Hepatocyte (in vitro differentiated cells): ENCODE measurements around the gene NOD2. TPM values are rescaled to one million over a fixed set of nuclear protein-coding genes. Genes with fewer than 3 reads are reported as not detected.

ENCODE experiments used
- DNase-seq: peaks from one replicate; pipeline ENCODE4 v3.0.0-alpha.2; 2016; ENCODE audit warnings: low spot score
- H2AFZ ChIP-seq: fragments of 200-600 bp; sonication (generic); 2 replicates; pipeline ENCODE4 v1.6.0; 2016; ENCODE audit warnings: antibody characterized with exemption, mild to moderate bottlenecking
- H3K27ac ChIP-seq: fragments of 200-600 bp; sonication (generic); 2 replicates; pipeline ENCODE4 v1.5.1; 2016; ENCODE audit warnings: mild to moderate bottlenecking
- H3K27me3 ChIP-seq: fragments of 200-600 bp; sonication (generic); 2 replicates; pipeline ENCODE4 v1.6.1; 2016
- H3K36me3 ChIP-seq: fragments of 200-600 bp; sonication (generic); replicated peaks from 2 replicates; pipeline ENCODE4 v1.5.1; 2016; ENCODE audit warnings: low read depth; ENCODE audit not compliant: insufficient read depth
- H3K4me1 ChIP-seq: fragments of 200-600 bp; sonication (generic); 2 replicates; pipeline ENCODE4 v1.5.1; 2016; ENCODE audit warnings: mild to moderate bottlenecking, moderate library complexity; ENCODE audit not compliant: insufficient read depth
- H3K4me2 ChIP-seq: fragments of 200-600 bp; sonication (generic); 2 replicates; pipeline ENCODE4 v1.6.0; 2016
- H3K4me3 ChIP-seq: fragments of 200-600 bp; sonication (generic); 2 replicates; pipeline ENCODE4 v1.5.1; 2016; ENCODE audit warnings: mild to moderate bottlenecking
- H3K79me2 ChIP-seq: fragments of 200-600 bp; sonication (generic); 2 replicates; pipeline ENCODE4 v1.6.0; 2017; ENCODE audit warnings: mild to moderate bottlenecking
- H3K9me2 ChIP-seq: fragments of 200-600 bp; sonication (generic); replicated peaks from 2 replicates; pipeline ENCODE4 v1.6.0; 2017; ENCODE audit warnings: mild to moderate bottlenecking; ENCODE audit not compliant: insufficient read depth
- H3K9me3 ChIP-seq: fragments of 200-600 bp; sonication (generic); 2 replicates; pipeline ENCODE4 v1.5.1; 2016; ENCODE audit warnings: low read depth, mild to moderate bottlenecking
- H4K20me1 ChIP-seq: fragments of 200-600 bp; sonication (generic); 2 replicates; pipeline ENCODE4 v1.6.0; 2016; ENCODE audit warnings: mild to moderate bottlenecking; ENCODE audit not compliant: insufficient read depth, poor library complexity, severe bottlenecking
- CTCF ChIP-seq: fragments of 200-600 bp; sonication (generic); IDR thresholded peaks from 2 replicates; pipeline ENCODE4 v1.5.1; 2016; ENCODE audit warnings: antibody characterized with exemption, mild to moderate bottlenecking; ENCODE audit not compliant: poor library complexity
- EZH2 ChIP-seq: fragments of 200-600 bp; sonication (generic); IDR thresholded peaks from 2 replicates; pipeline ENCODE4 v1.6.1; 2016; ENCODE audit warnings: antibody characterized with exemption, mild to moderate bottlenecking, borderline replicate concordance
- EZH2phosphoT487 ChIP-seq: fragments of 200-600 bp; sonication (generic); IDR thresholded peaks from one replicate; pipeline ENCODE4 v1.6.1; 2018; ENCODE audit warnings: antibody characterized with exemption, mild to moderate bottlenecking, low read depth, moderate library complexity; ENCODE audit not compliant: unreplicated experiment, severe bottlenecking
- WGBS: methylation state at CpG from one replicate; pipeline ENCODE4 v1.1.6; 2016; ENCODE audit warnings: low lambda C conversion rate; ENCODE audit errors: missing lambda C conversion rate; 5-methylcytosine and 5-hydroxymethylcytosine counted together
- polyA plus RNA-seq: library from polyadenylated mRNA; unstranded; fragments of >200 nt; fragmentation: Nextera tagmentation; extraction: Ambion mirVana; gene quantifications from 2 replicates; pipeline ENCODE4 v1.2.1, GENCODE V29; 2016
- total RNA-seq: library from RNA; depleted of rRNA; stranded (reverse); fragments of >200 nt; gene quantifications from 2 replicates; pipeline ENCODE4 v1.2.3, GENCODE V29; 2014

The NOD2 gene
- total and polyA plus RNA-seq, 2 experiments from 2014 or later: 0.13 TPM; not detected in 1

- H3K79me2 ChIP-seq: no peaks in the 10 kb centered on the region
- H3K4me2 ChIP-seq: peak overlapping the region; percentile 70
- H3K4me1 ChIP-seq: no peaks in the 10 kb centered on the region
- H3K9me2 ChIP-seq: no peaks in the 10 kb centered on the region
- H4K20me1 ChIP-seq: no peaks in the 10 kb centered on the region
- H3K9me3 ChIP-seq: no peaks in the 10 kb centered on the region
- peak; percentile 17 for DNase-seq
- peak overlapping the region; percentile 5 for H3K27ac ChIP-seq
- H3K36me3 ChIP-seq: no peaks in the 10 kb centered on the region
- peak overlapping the region; percentile 22 for H2AFZ ChIP-seq
- H3K4me3 ChIP-seq: peak overlapping the region; percentile 10
- H3K27me3 ChIP-seq: no peaks in the 10 kb centered on the region
- TF ChIP-seq EZH2 (no peak), EZH2phosphoT487 (no peak), CTCF (no peak)
- 18% methylated on average over 21 of the region's 21 CpGs for WGBS
Observed at GRCh38 chr16:50741225-50741780, 47.9 kb downstream of the NOD2 start.

- peak; percentile 100 for DNase-seq
- no peaks in the 10 kb centered on the region for H3K9me2 ChIP-seq
- TF ChIP-seq EZH2phosphoT487: no peak
- no peaks in the 10 kb centered on the region for H3K36me3 ChIP-seq
- H3K9me3 ChIP-seq: no peaks in the 10 kb centered on the region
- no peaks in the 10 kb centered on the region for H3K27me3 ChIP-seq
- under 1% methylated on average over 18 of the region's 93 CpGs for WGBS
- H3K4me2 ChIP-seq: peak within 1 kb of the TSS; percentile 89
- H4K20me1 ChIP-seq: no peaks in the 10 kb centered on the region
- no peaks in the 10 kb centered on the region for H3K4me1 ChIP-seq
- H3K27ac ChIP-seq: peak within 1 kb of the TSS; percentile 55
- peak within 1 kb of the TSS; percentile 72 for H2AFZ ChIP-seq
- peak within 1 kb of the TSS; percentile 68 for H3K4me3 ChIP-seq
- H3K79me2 ChIP-seq: no peaks in the 10 kb centered on the region
Observed at GRCh38 chr16:50741781-50742575, 48.6 kb downstream of the NOD2 start, which contains the start of gene CYLD. Gene CYLD, plus strand, starts transcription at chr16:50742086. Its CDS starts 7,613 bp downstream, at chr16:50749699.

DNA sequence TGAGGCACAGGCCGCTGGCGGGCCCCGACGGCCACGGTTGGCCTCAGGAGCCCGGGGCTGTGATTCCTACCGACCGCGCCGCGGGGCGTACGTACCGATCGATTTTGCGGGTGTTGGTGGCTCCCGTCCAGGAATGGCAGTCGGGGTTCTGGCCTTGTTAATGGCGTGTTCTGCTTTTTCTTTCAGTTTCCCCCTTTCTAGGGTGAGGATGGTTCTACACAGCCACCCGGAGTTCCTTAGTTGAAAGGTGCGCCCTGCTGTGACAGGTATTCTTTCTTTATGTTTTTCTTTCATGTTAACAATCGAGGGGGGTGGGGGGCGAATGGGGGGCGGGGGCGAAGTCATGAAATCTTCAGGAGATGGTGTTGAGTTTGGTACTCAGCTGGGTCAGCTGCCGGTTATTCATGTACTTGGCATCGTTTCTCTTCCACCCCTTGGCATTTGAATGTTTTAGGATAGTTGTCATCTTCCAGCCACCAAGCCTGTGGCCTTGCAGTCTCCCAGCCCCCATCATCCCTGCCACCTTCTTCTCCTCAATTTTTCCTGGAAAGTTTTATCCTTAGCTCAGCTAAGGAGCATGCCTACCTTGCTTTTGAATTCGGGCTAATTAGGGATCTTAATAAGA, 49.3 kb downstream of the NOD2 start:
- Histone ChIP-seq H3K27me3 (no peaks in the 10 kb centered on the region), H3K36me3 (no peaks in the 10 kb centered on the region), H3K4me2 (peak overlapping the region; percentile 89), H2AFZ (peak overlapping the region; percentile 72), H3K79me2 (no peaks in the 10 kb centered on the region), H3K4me1 (no peaks in the 10 kb centered on the region), H3K4me3 (peak overlapping the region; percentile 68), H3K9me2 (no peaks in the 10 kb centered on the region), H3K9me3 (no peaks in the 10 kb centered on the region), H3K27ac (peak overlapping the region; percentile 55), H4K20me1 (no peaks in the 10 kb centered on the region)
- TF ChIP-seq EZH2 (no peak), EZH2phosphoT487 (no peak), CTCF (no peak)
- WGBS: 4% methylated on average over 28 of the region's 28 CpGs
- DNase-seq: peak; percentile 46
